Mucosa of descending colon (tissue), 3 donors: ENCODE measurements around the gene TMEM87B. TPM values are rescaled to one million over a fixed set of nuclear protein-coding genes. Genes with fewer than 3 reads are reported as not detected.

ENCODE experiments used
- ATAC-seq: fragments of 200-7000 bp; cut with Tn5 transposase; one replicate; pipeline ENCODE4 v1.9.1; 2020; ENCODE audit warnings: mild to moderate bottlenecking, moderate library complexity
- DNase-seq, 3 donors: peaks; one replicate each; pipeline ENCODE4 v3.0.0-alpha.2; 2020
- H3K36me3 ChIP-seq: fragments of 200-600 bp; one replicate; pipeline ENCODE4 v1.8.0; 2021; ENCODE audit warnings: low read depth, mild to moderate bottlenecking
- H3K4me1 ChIP-seq: fragments of 200-600 bp; one replicate; pipeline ENCODE4 v1.8.0; 2021; ENCODE audit warnings: low read depth, mild to moderate bottlenecking
- H3K4me3 ChIP-seq: fragments of 200-600 bp; one replicate; pipeline ENCODE4 v1.8.0; 2021; ENCODE audit warnings: mild to moderate bottlenecking
- H3K9me3 ChIP-seq: fragments of 200-600 bp; one replicate; pipeline ENCODE4 v1.8.0; 2021; ENCODE audit warnings: mild to moderate bottlenecking
- CTCF ChIP-seq: fragments of 200-600 bp; IDR thresholded peaks from one replicate; pipeline ENCODE4 v1.8.0; 2022; ENCODE audit warnings: antibody characterized with exemption, mild to moderate bottlenecking
- intact Hi-C, 2 donors: fragments of 100-400 bp; cut with DNase I in 1 of 2; cut with micrococcal nuclease in 1 of 2; formaldehyde crosslinking; loops; one replicate each; pipeline versions ENCODE4 v1.11.0 to v1.11.1; 2022; cut with DNase I, micrococcal nuclease
- total RNA-seq, 3 donors: library from RNA; stranded (reverse); fragmentation: NEBNext Ultra II Directional in 2 of 3; extraction: Animal tissue kit (Norgen Biotek cat#: 25700) in 2 of 3; gene quantifications; one replicate each; pipeline versions ENCODE4 v1.2.1 to v1.2.4, GENCODE V29; 2021 to 2023
- donor health status: DM: no; HTN: no; CAD: no; lungs with moderate emphysema.
- donor health status: DM: no; HTN: no; CAD: no.
- donor health status: DM: no; HTN: yes; CAD: no.

TMEM87B gene
- total RNA-seq, 3 donors from 2014 or later, result 39.2 to 72.2 (median 55.7) TPM

DNA sequence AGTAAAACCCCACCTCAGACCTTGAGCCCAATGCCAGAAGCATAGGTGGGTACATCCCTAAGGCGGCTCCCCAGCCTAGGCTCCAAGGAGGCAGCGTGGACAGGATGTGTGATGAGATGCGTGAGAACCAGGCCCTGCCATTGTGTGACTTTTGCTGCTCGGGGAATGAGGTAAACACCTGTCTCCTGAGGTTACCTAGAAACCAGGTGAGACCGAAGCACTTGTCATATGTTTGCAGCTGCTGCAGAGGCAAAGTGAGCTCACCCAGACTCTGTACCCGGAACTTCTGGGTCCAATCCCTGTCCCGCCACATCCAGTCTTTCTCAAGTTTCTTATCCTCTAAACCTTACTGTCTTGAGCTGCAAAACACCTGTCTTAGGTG lies 86.5 kb downstream of the TMEM87B start:
- DNase-seq, result no peak
- Histone ChIP-seq H3K4me1 (peaks cover 3% of the 10 kb centered on the region), H3K36me3 (no peaks in the 10 kb centered on the region), H3K9me3 (no peaks in the 10 kb centered on the region), H3K4me3 (no peak overlapping the region)
- intact Hi-C loops, result no loop called here
- ATAC-seq, result no peak
- no peak for TF ChIP-seq CTCF

DNA sequence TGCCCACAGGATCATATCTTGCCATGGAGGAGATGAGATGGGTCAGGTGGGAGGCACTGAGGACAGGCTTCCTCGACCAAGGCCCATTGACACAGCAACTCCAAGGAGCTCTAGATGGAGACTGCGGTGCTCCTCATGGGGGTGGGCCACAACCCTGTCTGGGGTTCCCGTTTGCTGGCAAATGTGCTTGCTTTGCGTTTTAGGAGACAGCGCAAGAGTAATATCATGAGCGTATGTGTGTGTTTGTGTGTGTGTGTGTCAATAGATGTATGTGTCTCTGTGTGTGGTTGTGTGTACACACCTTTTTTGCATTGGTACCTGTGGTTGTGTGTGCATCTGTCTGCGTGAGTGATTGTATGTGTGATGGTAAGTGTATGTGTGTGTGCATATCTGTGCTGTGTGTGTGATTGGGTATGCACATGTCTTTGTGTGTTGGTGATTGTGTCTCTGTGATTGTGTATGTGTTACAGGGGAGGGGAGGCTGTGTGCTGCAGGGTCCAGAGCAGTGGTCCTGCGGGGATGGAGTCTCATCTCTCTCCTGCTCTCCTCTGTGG lies 87.5 kb downstream of the TMEM87B start:
- H3K36me3 ChIP-seq, result no peaks in the 10 kb centered on the region
- no peaks in the 10 kb centered on the region for H3K9me3 ChIP-seq
- no peak overlapping the region for H3K4me3 ChIP-seq
- ATAC-seq (no peak), DNase-seq (no peak)
- no peak for TF ChIP-seq CTCF
- intact Hi-C loops, result no loop called here
- peaks cover 3% of the 10 kb centered on the region for H3K4me1 ChIP-seq

DNA sequence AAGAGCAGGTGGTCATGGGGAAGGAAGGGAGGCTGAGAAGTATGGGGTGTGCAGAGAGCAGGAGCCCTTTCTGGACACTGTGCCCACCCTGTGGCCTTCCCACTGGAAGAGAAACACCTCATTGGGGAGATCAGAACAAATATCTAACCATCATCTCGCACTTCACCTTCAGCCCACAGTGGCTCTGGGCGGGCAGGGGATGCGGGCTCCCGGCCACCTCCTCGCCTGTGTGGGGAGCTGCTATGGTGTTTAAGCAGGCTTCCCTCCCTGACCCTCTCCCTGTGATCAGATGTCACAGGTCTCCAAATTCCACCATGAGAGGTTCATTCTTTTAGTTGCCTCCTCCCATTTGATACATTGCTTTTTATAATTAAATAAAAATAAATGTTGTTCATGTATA lies 88.1 kb downstream of the TMEM87B start:
- ATAC-seq, result no peak

GRCh38 chr2:112144966-112145365 lies 89.9 kb downstream of the TMEM87B start:
- intact Hi-C loops, result no loop called here
- Histone ChIP-seq H3K9me3 (no peaks in the 10 kb centered on the region), H3K4me1 (no peaks in the 10 kb centered on the region), H3K4me3 (no peak overlapping the region), H3K36me3 (no peaks in the 10 kb centered on the region)
- TF ChIP-seq CTCF, result no peak
- no peak for ATAC-seq
- no peak for DNase-seq

More for the DNA sequence above, 88.1 kb downstream of the TMEM87B start:
- no peak for TF ChIP-seq CTCF
- Histone ChIP-seq H3K4me3 (no peak overlapping the region), H3K36me3 (no peaks in the 10 kb centered on the region), H3K9me3 (no peaks in the 10 kb centered on the region), H3K4me1 (no peaks in the 10 kb centered on the region)
- intact Hi-C loops, result no loop called here
- DNase-seq, result no peak

DNA sequence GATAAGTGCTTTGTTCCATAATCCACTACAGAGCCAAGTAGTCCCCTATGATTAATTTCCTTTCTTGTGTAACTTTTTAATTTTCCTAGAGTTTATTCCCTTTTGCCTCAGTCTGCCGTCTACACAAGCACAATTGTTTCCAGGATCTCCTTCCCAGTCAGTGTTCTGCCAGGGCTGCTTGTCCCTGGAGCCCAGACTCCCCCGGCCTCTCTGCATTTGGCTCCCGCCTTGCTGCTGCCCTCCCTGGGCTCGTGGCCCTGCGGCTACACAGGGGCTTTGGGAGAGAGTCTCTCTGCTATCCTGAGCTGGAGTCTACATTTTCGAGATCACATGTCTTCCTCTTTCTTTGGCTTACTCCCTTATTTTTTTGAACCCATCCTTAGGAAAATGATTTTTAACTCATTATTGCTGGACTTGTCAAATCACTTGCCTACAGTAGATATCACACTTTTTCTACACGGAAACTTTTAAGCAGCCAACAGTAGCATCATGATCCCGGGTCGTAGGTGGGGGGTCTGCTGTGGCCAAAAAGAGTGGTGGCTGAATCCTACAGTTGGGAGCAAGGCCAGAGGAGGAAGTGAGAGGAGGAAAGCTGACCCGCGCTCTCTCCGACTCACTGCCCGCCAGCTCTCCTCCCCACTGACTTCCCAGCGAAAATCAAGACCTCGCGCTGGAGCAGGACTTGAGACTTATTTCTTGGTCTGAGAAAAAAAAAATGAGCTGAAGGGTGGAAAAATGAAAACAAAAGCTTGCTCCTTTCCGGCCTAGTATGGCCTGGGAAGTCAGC lies 92.5 kb downstream of the TMEM87B start:
- intact Hi-C loops, result no loop called here
- ATAC-seq (no peak), DNase-seq (no peak)
- Histone ChIP-seq H3K4me1 (no peaks in the 10 kb centered on the region), H3K4me3 (no peak overlapping the region), H3K36me3 (no peaks in the 10 kb centered on the region), H3K9me3 (no peaks in the 10 kb centered on the region)
- no peak for TF ChIP-seq CTCF
